ENCODE measurements around the gene TRMT1.
"Not testable (repeated sequence)": the region's sequence is repeated elsewhere in the genome, so short reads cannot be mapped to it uniquely, and the experiment has no call there.

TRMT1 gene

GRCh38 chr19:13150187-13150930 is 33.8 kb upstream of the TRMT1 start, which contains the start of the genes IER2 and STX10:
Gene IER2, plus strand, starts transcription at chr19:13150411. Its CDS starts 2,776 bp downstream, at chr19:13153187.
Gene STX10, minus strand, starts transcription at chr19:13150375. Its CDS starts 202 bp downstream, at chr19:13150173.
- DNase-seq (ENCODE audit: low spot score): peak; percentile 94

DNA sequence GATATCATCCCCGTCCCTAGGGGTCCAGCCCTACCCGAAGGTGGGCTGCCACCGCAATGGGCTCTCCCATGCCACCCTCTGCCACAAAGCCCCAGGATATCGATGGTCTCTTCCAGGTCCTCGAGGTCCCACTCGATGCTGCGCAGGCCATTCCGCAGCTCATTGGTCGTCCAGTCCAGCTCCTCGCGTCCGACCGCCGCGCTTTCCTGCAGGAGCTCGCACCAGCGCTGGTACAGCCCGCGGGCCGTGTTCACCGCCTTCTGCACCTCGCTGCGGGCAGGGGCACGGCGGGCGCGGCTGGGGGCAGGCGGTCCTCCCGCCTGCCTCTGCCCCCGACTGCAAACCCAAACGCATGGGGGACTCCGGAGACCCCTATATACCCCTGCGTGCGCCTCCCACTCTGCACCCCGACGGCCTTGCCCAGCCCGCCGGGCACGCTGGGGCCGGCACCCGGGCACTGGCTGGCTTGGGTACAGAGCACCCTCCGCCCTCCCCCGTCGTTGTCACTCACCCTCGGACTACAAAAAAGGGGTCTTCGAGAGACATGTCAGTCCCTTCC is 33.2 kb upstream of the TRMT1 start:
- DNase-seq (ENCODE audit: low spot score): no peak

- not testable (repeated sequence) for DNase-seq (ENCODE audit: low spot score)
Measured at GRCh38 chr19:13149173-13149627, 32.7 kb upstream of the TRMT1 start.

GRCh38 chr19:13146763-13147563 is 30.4 kb upstream of the TRMT1 start:
- DNase-seq (ENCODE audit: low spot score): no peak

DNA sequence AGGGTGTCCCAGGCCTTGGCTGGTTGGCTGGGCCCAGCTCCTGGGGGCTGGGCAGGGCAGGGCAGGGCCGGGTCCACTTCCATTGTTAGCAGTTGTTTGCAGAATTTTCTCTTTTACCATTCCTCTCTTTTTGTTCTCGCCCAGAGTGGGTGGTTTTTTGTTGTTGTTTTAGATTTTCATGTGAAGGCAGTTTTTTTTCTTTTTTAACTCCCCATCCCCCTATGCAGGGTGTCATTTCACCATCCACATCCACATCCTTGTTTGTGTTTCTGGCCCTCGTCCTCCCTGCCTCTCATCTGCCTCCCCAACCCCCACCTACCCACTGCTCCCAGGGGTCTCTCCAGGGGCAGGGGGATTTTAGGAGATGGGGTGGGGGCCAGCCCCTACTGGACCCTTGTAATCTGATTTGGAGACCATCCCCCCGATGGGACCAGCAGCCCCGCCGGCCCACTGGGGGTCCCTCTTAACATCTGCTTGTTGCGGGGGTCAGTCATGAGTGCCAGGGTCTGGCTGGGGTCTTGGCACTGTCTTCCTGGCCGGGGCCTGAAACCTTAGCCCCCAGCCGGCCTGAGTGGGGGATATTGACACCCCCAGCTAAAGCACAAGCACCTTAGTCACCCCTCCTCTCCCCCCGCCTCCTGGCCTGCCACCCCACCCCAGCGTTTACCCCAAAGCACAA is 23.2 kb upstream of the TRMT1 start:
- no peak for DNase-seq (ENCODE audit: low spot score)

GRCh38 chr19:13138916-13139198 is 22.3 kb upstream of the TRMT1 start:
- DNase-seq (ENCODE audit: low spot score): no peak

- no peak for DNase-seq (ENCODE audit: low spot score)
Measured at GRCh38 chr19:13138171-13138915, 21.8 kb upstream of the TRMT1 start.

DNA sequence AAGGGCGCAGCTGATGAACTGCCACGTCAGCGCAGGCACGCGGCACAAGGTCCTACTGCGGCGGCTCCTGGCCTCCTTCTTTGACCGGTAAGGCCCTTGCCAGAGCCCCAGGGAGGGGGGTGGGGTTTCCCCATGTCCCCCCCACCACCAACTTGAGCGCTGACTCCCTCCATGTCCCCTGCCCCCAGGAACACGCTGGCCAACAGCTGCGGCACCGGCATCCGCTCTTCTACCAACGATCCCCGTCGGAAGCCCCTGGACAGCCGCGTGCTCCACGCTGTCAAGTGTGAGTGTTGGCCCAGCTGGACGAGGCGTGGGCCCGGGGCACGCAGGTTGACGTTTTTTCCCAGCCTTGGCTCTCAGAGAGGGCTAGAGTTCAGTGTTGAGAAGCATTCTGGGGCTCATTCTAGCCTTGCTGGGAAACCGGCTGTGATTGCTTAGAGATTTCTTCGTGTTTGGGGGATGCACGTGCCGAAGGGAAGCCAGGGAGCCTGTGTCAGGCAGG is 20.8 kb upstream of the TRMT1 start:
- no peak for DNase-seq (ENCODE audit: low spot score)

DNA sequence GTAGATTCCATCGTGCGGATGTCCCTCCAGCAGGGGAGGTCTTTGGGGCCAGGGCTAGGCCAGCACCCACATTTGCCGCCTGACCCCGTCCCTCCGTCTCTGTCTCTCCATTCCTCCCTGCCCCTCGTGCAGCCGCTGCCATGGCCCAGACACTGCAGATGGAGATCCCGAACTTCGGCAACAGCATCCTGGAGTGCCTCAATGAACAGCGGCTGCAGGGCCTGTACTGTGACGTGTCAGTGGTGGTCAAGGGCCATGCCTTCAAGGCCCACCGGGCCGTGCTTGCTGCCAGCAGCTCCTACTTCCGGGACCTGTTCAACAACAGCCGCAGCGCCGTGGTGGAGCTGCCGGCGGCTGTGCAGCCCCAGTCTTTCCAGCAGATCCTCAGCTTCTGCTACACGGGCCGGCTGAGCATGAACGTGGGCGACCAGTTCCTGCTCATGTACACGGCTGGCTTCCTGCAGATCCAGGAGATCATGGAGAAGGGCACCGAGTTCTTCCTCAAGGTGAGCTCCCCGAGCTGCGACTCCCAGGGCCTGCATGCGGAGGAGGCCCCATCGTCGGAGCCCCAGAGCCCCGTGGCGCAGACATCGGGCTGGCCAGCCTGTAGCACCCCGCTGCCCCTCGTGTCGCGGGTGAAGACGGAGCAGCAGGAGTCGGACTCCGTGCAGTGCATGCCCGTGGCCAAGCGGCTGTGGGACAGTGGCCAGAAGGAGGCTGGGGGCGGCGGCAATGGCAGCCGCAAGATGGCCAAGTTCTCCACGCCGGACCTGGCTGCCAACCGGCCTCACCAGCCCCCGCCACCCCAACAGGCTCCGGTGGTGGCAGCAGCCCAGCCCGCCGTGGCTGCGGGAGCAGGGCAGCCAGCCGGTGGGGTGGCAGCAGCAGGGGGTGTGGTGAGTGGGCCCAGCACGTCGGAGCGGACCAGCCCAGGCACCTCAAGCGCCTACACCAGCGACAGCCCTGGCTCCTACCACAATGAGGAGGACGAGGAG is 18.8 kb upstream of the TRMT1 start:
- no peak for DNase-seq (ENCODE audit: low spot score)

DNA sequence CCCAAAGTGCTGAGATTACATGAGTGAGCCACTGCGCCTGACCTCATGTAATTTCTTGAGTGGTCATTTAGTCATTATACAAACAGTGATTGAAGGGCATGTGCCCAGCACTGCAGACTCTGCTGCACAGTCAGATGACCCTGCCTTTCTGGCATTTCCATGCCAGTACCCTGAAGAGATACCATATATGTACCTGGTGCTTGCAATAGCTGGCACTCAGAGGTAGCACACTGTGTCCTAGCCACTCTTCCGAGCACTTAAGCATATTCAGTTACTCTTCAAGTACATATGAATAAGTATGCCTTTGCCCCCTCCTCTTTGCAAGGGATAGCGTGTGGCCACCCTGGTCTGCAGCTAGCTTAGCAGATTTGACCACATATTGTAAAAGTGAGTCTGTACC is 18.1 kb upstream of the TRMT1 start:
- DNase-seq (ENCODE audit: low spot score): no peak

GRCh38 chr19:13133241-13133870 is 16.8 kb upstream of the TRMT1 start:
- DNase-seq (ENCODE audit: low spot score): no peak

- peak; percentile 70 for DNase-seq (ENCODE audit: low spot score)
Measured at GRCh38 chr19:13132471-13133180, 16.1 kb upstream of the TRMT1 start.

- no peak for DNase-seq (ENCODE audit: low spot score)
Measured at GRCh38 chr19:13130886-13131490, 14.4 kb upstream of the TRMT1 start.

- DNase-seq (ENCODE audit: low spot score): no peak
Measured at GRCh38 chr19:13129384-13129783, 12.8 kb upstream of the TRMT1 start.

DNA sequence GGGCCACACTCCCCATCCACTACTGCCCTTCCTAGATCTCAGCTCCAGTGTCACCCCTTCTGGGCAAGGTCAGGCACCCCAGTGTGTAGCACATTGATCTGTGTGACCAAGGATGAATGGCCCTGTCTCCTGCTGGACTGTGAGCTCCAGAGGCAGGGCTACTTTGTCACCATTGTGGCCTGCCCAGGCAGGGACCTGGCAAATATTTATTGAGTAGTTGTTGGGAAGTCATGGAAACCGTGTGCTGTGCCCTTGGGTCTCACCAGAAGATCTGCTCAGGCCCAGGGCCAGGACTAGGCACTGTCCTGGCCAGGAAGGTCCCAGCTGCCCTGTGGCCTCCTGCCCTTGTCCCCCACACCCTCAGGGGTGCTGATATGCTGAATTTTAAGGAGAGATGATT is 12.0 kb upstream of the TRMT1 start:
- DNase-seq (ENCODE audit: low spot score): no peak

DNA sequence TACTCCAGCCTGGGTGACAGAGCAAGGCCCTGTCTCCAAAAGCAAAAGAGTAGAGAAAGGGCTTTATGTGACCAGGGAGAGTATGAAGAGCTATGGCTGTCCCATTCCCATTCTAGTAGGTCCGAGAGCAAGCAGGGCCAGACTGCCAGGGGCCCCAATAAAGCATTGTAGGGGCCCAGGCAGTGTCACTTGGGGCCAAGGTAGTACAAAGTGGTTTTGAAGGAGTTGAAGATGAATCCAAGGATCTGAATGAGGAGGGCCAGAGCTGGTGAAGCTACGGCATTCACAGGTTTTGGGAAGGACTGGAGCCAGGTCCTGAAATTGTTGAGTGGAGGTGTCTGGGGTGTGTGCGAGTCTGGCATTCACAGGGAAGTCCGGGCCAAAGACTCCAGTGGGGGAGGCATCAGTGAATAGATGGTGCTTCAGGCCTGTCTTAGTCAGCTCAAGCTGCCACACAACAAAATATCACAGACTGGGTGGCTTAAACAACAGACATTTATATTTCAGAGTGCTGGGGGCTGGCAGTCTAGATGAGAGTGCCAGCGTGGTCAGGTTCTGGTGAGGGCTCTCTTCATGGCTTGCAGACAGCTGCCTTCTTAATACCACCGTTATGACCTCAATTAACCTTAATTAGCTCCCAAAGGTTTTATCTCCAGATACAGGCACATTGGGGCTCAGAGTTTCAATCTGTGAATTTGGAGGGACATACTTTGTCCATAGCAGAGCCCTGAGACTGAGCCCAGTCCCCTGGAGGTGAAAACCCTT is 11.5 kb upstream of the TRMT1 start:
- no peak for DNase-seq (ENCODE audit: low spot score)

DNA sequence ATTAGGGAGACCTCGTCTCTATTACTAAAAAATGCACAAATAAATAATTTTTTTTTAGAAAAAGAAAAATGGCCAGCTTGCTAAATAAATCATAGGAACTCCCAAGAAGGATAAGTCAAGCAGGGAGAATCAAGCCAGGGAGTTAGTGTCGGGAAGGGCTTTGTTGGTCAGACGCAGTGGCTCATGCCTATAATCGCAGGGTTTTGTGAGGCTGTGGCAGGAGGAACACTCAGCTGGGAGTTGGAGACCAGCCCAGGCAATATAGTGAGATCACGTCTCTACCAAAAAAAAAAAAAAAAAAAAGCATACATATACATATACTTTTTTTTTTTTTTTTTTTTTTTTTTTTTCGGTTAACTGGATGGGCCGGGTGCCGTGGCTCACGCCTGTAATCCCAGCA is 10.5 kb upstream of the TRMT1 start:
- no peak for DNase-seq (ENCODE audit: low spot score)

Measured in CD4-positive, alpha-beta T cell treated with Interleukin-15 for 4 hours (primary cell).